ENCODE data around the gene ABCB10.

DNA sequence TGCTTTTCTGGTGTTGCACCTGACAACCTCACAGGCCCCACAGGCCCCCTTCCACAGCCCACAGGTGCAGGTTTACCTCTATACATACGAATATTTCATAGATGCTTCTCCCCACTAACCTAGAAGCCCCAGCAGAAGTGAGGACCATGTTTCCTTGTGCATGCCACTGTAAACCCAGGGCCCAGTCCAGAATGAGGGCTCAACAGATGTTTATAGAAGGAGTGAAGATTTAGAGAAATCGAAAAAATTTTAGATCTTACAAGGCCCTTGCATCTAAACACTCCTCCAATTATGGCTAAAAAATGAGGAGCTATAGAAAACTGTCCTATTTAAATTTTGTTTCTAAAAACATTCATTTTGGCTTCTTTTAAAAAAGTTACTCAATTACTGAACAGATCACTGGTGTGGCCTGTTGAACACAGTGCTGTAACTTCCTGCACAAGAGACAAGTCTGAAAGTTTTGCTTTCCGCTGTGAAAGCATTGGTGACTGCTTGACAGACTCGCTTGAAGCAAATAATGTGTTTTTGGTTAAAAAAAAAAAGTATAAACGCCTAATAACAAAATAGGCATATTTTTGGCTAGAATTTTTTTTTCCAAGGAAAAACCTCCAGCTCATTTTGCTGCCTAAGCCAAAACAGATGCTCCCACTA lies 1.2 kb downstream of the ABCB10 start:
- TF ChIP-seq POLR2A (IDR thresholded peaks at IDR 0.05; ENCODE audit: low read length) (no peak), MAZ (IDR thresholded peaks at IDR 0.05; ENCODE audit: borderline replicate concordance, low read depth, low read length) (no peak)

Measured in A549 (cell line).